ENCODE results near the gene UBE4B.

The UBE4B gene

GRCh38 chr1:10177876-10178275 is 145.1 kb downstream of the UBE4B start:
- DNase-seq (ENCODE audit: insufficient read length, low spot score) (no peak), FAIRE-seq (no peak)
- TF ChIP-seq POU2F2 (IDR thresholded peaks at IDR 0.05; ENCODE audit: low read depth, low read length) (no peak), POLR2AphosphoS5 (IDR thresholded peaks at IDR 0.05; ENCODE audit: low read depth, low read length) (no peak), SPI1 (IDR thresholded peaks at IDR 0.05; ENCODE audit: low read depth, low read length) (no peak), TAF1 (IDR thresholded peaks at IDR 0.05; ENCODE audit: low read depth, low read length) (no peak), PAX5 (IDR thresholded peaks at IDR 0.05; ENCODE audit: insufficient read depth, low read length, severe bottlenecking) (no peak), POLR2A (IDR thresholded peaks at IDR 0.05; ENCODE audit: low read depth, low read length) (no peak)

GRCh38 chr1:10178597-10179405 is 146.0 kb downstream of the UBE4B start:
- no peak for DNase-seq (ENCODE audit: insufficient read length, low spot score)
- no peak for FAIRE-seq
- TF ChIP-seq POU2F2 (IDR thresholded peaks at IDR 0.05; ENCODE audit: low read depth, low read length) (no peak), SPI1 (IDR thresholded peaks at IDR 0.05; ENCODE audit: low read depth, low read length) (no peak), POLR2AphosphoS5 (IDR thresholded peaks at IDR 0.05; ENCODE audit: low read depth, low read length) (no peak), POLR2A (IDR thresholded peaks at IDR 0.05; ENCODE audit: low read depth, low read length) (no peak), PAX5 (IDR thresholded peaks at IDR 0.05; ENCODE audit: insufficient read depth, low read length, severe bottlenecking) (no peak), TAF1 (IDR thresholded peaks at IDR 0.05; ENCODE audit: low read depth, low read length) (no peak)

GRCh38 chr1:10179406-10180091 is 146.8 kb downstream of the UBE4B start:
- no peak for TF ChIP-seq PAX5 (IDR thresholded peaks at IDR 0.05; ENCODE audit: insufficient read depth, low read length, severe bottlenecking)
- TF ChIP-seq POLR2AphosphoS5 (IDR thresholded peaks at IDR 0.05; ENCODE audit: low read depth, low read length), result no peak
- TF ChIP-seq POLR2A (IDR thresholded peaks at IDR 0.05; ENCODE audit: low read depth, low read length), result no peak
- TF ChIP-seq POU2F2 (IDR thresholded peaks at IDR 0.05; ENCODE audit: low read depth, low read length), result no peak
- TF ChIP-seq TAF1 (IDR thresholded peaks at IDR 0.05; ENCODE audit: low read depth, low read length), result no peak
- FAIRE-seq (no peak), DNase-seq (ENCODE audit: insufficient read length, low spot score) (no peak)

- TF ChIP-seq SPI1 (IDR thresholded peaks at IDR 0.05; ENCODE audit: low read depth, low read length) (no peak), POLR2AphosphoS5 (IDR thresholded peaks at IDR 0.05; ENCODE audit: low read depth, low read length) (no peak), TAF1 (IDR thresholded peaks at IDR 0.05; ENCODE audit: low read depth, low read length) (no peak), POU2F2 (IDR thresholded peaks at IDR 0.05; ENCODE audit: low read depth, low read length) (no peak), POLR2A (IDR thresholded peaks at IDR 0.05; ENCODE audit: low read depth, low read length) (no peak), PAX5 (IDR thresholded peaks at IDR 0.05; ENCODE audit: insufficient read depth, low read length, severe bottlenecking) (no peak)
- FAIRE-seq (no peak), DNase-seq (ENCODE audit: insufficient read length, low spot score) (no peak)
Observed at GRCh38 chr1:10181154-10181553, 148.4 kb downstream of the UBE4B start.

- DNase-seq (ENCODE audit: insufficient read length, low spot score) (no peak), FAIRE-seq (no peak)
- no peak for TF ChIP-seq PAX5 (IDR thresholded peaks at IDR 0.05; ENCODE audit: insufficient read depth, low read length, severe bottlenecking)
- no peak for TF ChIP-seq SPI1 (IDR thresholded peaks at IDR 0.05; ENCODE audit: low read depth, low read length)
- no peak for TF ChIP-seq POLR2AphosphoS5 (IDR thresholded peaks at IDR 0.05; ENCODE audit: low read depth, low read length)
- no peak for TF ChIP-seq TAF1 (IDR thresholded peaks at IDR 0.05; ENCODE audit: low read depth, low read length)
- no peak for TF ChIP-seq POU2F2 (IDR thresholded peaks at IDR 0.05; ENCODE audit: low read depth, low read length)
Observed at GRCh38 chr1:10185759-10186158, 153.0 kb downstream of the UBE4B start.

GRCh38 chr1:10186331-10187025 is 153.7 kb downstream of the UBE4B start:
- TF ChIP-seq TAF1 (IDR thresholded peaks at IDR 0.05; ENCODE audit: low read depth, low read length) (no peak), POU2F2 (IDR thresholded peaks at IDR 0.05; ENCODE audit: low read depth, low read length) (no peak), POLR2A (IDR thresholded peaks at IDR 0.05; ENCODE audit: low read depth, low read length) (no peak), SPI1 (IDR thresholded peaks at IDR 0.05; ENCODE audit: low read depth, low read length) (no peak), POLR2AphosphoS5 (IDR thresholded peaks at IDR 0.05; ENCODE audit: low read depth, low read length) (no peak), PAX5 (IDR thresholded peaks at IDR 0.05; ENCODE audit: insufficient read depth, low read length, severe bottlenecking) (no peak)
- FAIRE-seq (no peak), DNase-seq (ENCODE audit: insufficient read length, low spot score) (no peak)

GRCh38 chr1:10187026-10187334 is 154.2 kb downstream of the UBE4B start:
- DNase-seq (ENCODE audit: insufficient read length, low spot score), result no peak
- no peak for FAIRE-seq
- no peak for TF ChIP-seq POU2F2 (IDR thresholded peaks at IDR 0.05; ENCODE audit: low read depth, low read length)
- TF ChIP-seq PAX5 (IDR thresholded peaks at IDR 0.05; ENCODE audit: insufficient read depth, low read length, severe bottlenecking), result no peak
- no peak for TF ChIP-seq POLR2AphosphoS5 (IDR thresholded peaks at IDR 0.05; ENCODE audit: low read depth, low read length)
- TF ChIP-seq POLR2A (IDR thresholded peaks at IDR 0.05; ENCODE audit: low read depth, low read length), result no peak

GRCh38 chr1:10188133-10188650 is 155.4 kb downstream of the UBE4B start:
- no peak for FAIRE-seq
- DNase-seq (ENCODE audit: insufficient read length, low spot score), result no peak
- TF ChIP-seq PAX5 (IDR thresholded peaks at IDR 0.05; ENCODE audit: insufficient read depth, low read length, severe bottlenecking), result no peak
- TF ChIP-seq TAF1 (IDR thresholded peaks at IDR 0.05; ENCODE audit: low read depth, low read length), result no peak
- no peak for TF ChIP-seq POLR2A (IDR thresholded peaks at IDR 0.05; ENCODE audit: low read depth, low read length)
- TF ChIP-seq POLR2AphosphoS5 (IDR thresholded peaks at IDR 0.05; ENCODE audit: low read depth, low read length), result no peak
- TF ChIP-seq SPI1 (IDR thresholded peaks at IDR 0.05; ENCODE audit: low read depth, low read length), result no peak
- no peak for TF ChIP-seq POU2F2 (IDR thresholded peaks at IDR 0.05; ENCODE audit: low read depth, low read length)

- TF ChIP-seq POLR2A (IDR thresholded peaks at IDR 0.05; ENCODE audit: low read depth, low read length) (no peak), TAF1 (IDR thresholded peaks at IDR 0.05; ENCODE audit: low read depth, low read length) (no peak), POLR2AphosphoS5 (IDR thresholded peaks at IDR 0.05; ENCODE audit: low read depth, low read length) (no peak), SPI1 (IDR thresholded peaks at IDR 0.05; ENCODE audit: low read depth, low read length) (peak; percentile 29; the same call in 1 of the 2 replicates)
- FAIRE-seq (peak; percentile 76), DNase-seq (ENCODE audit: insufficient read length, low spot score) (no peak)
Observed at GRCh38 chr1:10189659-10190058, 156.9 kb downstream of the UBE4B start.
